GM18909 (cell line): Measurements from ENCODE around the gene ZNF445.
"Not testable (repeated sequence)": the region's sequence is repeated elsewhere in the genome, so short reads cannot be mapped to it uniquely, and the experiment has no call there.

ENCODE experiments used
- ATAC-seq: cut with Tn5 transposase; IDR thresholded peaks from one replicate; pipeline ENCODE4 v1.9.1; 2021; ENCODE audit warnings: mild to moderate bottlenecking; ENCODE audit not compliant: unreplicated experiment, poor library complexity

The ZNF445 gene

DNA sequence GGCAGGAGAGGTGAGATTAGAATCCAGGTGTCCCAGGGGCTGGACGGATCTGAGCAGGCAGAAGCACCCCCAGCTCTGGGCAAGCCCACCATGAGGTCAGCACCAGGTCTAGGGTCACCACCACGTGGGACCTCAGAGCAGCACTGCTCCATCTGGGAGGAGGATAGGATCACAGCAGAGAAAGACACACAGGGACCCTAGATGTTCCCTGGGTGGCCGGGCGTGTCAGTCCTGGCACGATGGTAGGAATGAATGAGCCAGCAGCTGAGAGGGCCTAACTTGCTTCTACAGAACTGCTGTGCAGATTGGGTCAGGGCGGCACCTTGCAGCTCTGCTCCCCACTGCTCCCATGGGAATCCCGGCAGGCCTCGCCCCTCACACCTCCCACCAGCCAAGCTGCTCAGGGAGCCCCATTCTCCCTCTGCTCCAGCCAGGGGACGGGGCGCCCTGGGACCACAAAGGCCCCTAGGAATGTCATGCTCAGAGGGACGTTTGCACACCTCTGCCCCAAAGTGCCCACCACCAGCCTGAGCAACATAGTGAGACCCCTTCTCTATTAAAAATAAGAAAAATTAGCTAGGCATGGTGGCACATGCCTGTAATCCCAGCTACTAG, 66.3 kb downstream of the ZNF445 start:
- ATAC-seq: no peak

DNA sequence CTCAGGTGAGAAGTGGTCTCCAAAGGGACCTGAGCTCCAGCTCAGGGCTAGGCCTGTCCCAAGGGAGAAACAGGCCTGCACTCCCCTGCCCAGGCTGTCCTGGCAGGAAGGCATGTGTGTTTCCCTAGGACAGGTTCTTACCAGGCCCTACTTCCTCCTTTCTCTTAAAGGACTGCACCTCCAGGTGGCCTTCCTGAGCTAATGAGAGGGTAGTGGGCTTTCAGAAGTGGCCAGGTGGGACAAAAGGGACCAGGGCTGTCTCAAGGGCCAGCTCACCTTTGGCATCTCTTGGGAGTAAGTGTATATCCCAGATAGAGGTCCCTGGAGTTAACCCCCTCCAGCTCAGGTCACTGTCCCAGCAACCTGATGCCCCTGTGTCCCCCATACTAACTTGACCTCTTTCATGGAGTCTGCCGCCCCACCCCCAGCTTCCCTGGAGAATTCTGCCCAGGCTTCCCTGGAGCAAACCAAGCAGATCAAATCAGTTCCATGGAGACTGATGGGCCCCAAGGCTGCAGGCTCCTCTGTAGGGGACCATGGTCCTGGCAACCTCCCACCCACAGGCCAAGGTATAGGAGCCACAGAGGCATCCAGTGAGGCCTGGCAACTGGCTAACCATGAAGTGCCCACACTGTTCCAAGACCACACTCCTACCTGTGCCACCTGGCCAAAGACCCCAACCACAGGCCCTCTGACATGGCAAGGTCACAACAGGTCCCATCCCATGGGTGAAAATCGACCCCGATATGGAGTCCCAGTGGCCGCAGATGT, 67.6 kb downstream of the ZNF445 start:
- ATAC-seq: no peak

DNA sequence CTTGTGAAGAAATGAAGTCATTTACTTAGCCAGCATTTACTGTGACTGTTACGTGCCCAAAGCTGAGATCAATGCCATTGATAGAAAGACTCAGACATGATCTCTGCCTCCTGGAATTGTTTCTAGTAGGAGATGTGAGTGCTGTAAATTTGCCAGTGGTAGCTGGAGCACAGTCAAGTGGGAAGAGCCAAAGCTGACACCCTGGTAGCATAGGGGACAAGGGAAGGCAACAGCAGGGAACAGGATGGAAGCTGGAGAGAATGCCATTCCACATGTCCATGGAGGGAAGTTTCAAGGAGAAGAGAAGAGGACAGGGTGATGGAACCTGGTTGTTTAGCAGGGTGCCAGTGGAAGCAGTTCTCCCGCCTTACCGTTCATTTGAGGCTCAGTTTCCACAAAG, 74.9 kb downstream of the ZNF445 start:
- no peak for ATAC-seq

DNA sequence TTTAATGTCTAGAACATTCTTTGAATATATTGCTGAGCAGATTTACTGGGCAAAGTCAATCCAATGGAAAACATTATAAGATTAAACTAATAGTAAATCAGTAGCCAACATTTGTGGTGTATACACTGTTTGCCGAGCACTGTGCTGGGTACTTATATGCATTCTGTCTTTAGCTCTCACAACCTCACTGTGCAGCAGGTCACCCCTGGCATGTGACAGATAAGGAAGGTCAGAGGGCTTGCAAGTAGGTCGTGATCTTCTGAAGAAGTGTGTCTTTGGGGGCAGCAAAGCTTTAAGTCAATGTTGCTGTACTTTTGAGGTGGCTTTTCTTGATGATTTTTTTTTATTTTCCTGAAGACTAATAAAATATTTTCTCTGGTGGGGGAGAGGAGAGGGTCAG, 76.7 kb downstream of the ZNF445 start:
- ATAC-seq: no peak

DNA sequence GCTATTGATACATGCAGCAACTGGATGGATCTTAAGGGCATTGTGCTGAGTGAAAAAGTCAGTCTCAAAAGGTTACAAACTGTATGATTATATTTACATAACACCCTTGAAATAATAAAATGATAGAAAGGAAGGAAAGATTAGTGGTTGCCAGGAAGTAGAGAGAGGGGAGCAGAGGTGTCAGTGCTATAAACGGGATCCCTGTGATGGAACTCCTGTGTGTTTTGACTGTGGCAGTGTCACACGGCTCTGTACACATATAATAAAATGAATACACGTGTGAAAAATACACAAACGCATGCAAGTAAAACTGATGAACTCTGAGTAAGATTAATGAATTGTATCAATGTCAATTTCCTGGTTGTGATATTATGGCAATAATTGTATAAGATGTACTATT, 78.6 kb downstream of the ZNF445 start:
- no peak for ATAC-seq

DNA sequence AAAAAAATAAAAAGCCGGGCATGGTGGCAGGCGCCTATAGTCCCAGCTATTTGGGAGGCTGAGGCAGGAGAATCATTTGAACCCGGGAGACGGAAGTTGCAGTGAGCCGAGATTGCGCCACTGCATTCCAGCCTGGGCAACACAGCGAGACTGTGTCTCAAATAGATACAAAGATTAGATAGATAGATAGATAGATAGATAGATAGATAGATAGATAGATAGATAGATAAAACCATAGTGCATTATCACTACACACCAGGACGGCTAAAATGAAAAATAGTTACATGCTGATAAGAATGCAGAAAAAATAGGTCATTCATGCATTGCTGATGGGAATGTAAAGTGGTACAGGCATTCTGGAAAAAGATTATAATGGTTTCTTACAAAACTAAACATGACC, 79.2 kb downstream of the ZNF445 start:
- ATAC-seq: not testable (repeated sequence)

DNA sequence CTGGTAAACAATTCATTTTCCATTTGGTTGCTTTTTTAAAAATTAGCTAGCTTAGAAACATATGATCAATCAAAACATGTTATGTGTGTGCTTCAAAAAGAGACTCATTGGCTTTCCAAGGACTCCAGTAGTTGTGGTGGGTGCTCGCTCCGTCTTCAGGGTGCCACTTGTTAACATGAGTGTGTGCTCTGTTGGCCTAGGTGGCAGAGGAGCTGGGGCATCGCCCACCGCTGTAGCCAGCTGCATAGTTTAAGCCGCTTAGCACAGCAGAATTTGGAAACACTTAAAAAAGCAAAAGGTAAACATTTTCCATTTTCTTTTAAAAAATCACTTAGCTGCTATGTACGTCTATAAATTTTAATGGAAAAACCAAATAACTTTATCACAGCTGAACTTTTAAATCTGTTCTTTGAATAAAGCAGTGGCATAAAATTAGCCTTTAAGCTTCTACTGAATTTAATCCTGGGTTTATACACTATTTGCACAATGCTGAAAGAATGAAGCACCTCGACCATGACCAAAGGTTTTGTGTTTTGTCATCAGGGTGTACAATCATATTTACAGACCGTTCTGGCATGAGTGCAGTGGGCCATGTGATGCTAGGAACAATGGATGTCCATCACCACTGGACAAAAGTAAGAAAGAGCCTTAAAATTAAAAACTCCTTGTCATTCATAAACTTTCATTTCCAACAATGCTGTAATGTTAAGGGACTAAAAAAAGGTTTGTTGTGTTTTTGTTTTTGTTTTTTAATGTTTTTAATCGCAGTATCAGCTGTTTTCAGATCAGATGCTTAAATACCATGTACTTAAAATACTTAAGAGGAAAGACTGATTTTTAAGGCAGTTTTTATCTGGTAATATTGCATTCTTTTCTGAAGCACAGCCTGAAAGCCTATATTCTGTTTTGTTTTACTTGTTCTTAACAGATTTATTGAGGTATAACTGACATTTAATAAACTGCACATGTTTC, 81.0 kb downstream of the ZNF445 start:
- no peak for ATAC-seq

DNA sequence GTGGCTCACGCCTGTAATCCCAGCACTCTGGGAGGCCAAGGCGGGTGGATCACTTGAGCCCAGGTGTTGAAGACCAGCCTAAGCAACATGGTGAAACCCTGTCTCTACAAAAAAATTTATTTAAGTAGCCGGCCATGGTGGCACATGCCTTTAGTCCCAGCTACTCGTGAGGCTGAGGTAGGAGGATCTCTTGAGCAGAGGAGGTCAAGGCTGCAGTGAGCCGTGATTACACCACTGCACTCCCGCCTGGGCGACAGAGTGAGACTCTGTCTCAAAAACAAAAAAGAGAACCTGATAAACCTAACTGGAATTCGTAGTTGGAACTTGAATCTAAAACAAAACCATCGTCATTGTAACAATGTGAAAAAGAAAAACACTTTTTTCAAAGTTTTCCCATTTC, 81.8 kb downstream of the ZNF445 start:
- no peak for ATAC-seq

DNA sequence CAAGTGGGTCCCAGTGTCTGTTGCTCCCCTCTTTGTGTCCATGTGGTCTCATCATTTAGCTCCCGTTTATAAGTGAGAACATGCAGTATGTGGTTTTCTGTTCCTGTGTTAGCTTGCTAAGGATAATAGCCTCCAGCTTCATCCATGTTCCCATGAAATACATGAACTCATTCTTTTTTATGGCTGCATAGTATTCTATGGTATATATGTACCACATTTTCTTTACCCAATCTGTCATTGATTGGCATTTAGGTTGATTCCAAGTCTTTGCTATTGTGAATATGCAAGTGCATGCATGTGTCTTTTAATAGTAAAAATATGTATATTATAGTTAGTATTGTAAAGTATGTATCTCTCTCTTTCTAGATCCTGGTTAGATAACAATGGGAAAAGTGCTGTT, 85.0 kb downstream of the ZNF445 start:
- ATAC-seq: no peak

DNA sequence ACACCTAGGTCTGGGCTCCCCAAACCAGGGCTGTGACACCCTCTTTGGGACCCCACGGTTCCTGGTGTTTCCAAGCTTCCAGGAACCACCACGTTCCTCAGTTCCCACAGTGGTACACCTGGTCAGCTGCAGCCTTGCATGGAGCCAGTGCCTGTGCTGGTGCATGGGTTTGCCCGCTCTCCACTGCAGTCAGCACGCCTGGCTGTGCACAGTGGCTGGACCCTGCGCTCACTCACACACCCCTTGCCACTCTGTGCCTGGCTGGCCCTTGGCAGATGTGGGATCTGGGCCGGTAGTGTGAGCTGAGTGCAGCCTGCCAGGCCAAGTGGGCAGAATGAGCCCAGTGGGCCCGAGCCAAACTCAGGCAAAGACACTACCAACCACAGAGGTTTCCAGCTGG, 90.1 kb downstream of the ZNF445 start:
- no peak for ATAC-seq
